Mesenteric fat pad (tissue), 1 donor: ENCODE data around the gene IL1F10. TPM values are rescaled to one million over a fixed set of nuclear protein-coding genes. Genes with fewer than 3 reads are reported as not detected.

ENCODE experiments used
- DNase-seq: peaks from one replicate; pipeline ENCODE4 v3.0.0-alpha.2; 2020; ENCODE audit warnings: low spot score
- long read RNA-seq: library from polyadenylated mRNA; unstranded; transcript quantifications from one replicate; pipeline ENCODE4 v2.0.0, GENCODE V29; 2020
- total RNA-seq: library from RNA; stranded (reverse); fragmentation: NEBNext Ultra II Directional; extraction: Animal tissue kit (Norgen Biotek cat#: 25700); gene quantifications from one replicate; pipeline ENCODE4 v1.2.1, GENCODE V29; 2021
- donor health status: DM: yes; HTN: yes; CAD: no.

The IL1F10 gene
- total RNA-seq, result not detected
- long read RNA-seq, result 0 reads

GRCh38 chr2:113067681-113068080, at the start of gene IL1F10:
Gene IL1F10 (plus strand): TSS chr2:113067970. CDS start chr2:113072739, 4,769 bp downstream.
- DNase-seq, result no peak

- DNase-seq, result no peak
Measured at GRCh38 chr2:113018509-113018908, 49.3 kb upstream of the IL1F10 start.

- no peak for DNase-seq
Measured at GRCh38 chr2:113021312-113021711, 46.5 kb upstream of the IL1F10 start.

GRCh38 chr2:113024764-113025163, 43.0 kb upstream of the IL1F10 start:
- DNase-seq, result no peak

- no peak for DNase-seq
Measured at GRCh38 chr2:113025737-113026136, 42.0 kb upstream of the IL1F10 start.

- DNase-seq, result no peak
Measured at GRCh38 chr2:113027691-113028090, 40.1 kb upstream of the IL1F10 start.

GRCh38 chr2:113028112-113028511, 39.7 kb upstream of the IL1F10 start:
- DNase-seq, result no peak

- DNase-seq, result no peak
Measured at GRCh38 chr2:113032737-113033136, 35.0 kb upstream of the IL1F10 start.

- DNase-seq, result no peak
Measured at GRCh38 chr2:113034016-113034415, 33.8 kb upstream of the IL1F10 start.

GRCh38 chr2:113036763-113037162, 31.0 kb upstream of the IL1F10 start:
- DNase-seq, result no peak

GRCh38 chr2:113038291-113038690, 29.5 kb upstream of the IL1F10 start:
- DNase-seq, result no peak

GRCh38 chr2:113039158-113039557, 28.6 kb upstream of the IL1F10 start:
- no peak for DNase-seq

- no peak for DNase-seq
Measured at GRCh38 chr2:113039719-113040118, 28.1 kb upstream of the IL1F10 start.

- no peak for DNase-seq
Measured at GRCh38 chr2:113041871-113042270, 25.9 kb upstream of the IL1F10 start.

GRCh38 chr2:113046465-113046864, 21.3 kb upstream of the IL1F10 start:
- DNase-seq, result no peak

- DNase-seq, result no peak
Measured at GRCh38 chr2:113050921-113051895, 16.6 kb upstream of the IL1F10 start.

GRCh38 chr2:113052396-113052917, 15.3 kb upstream of the IL1F10 start, which contains the start of gene IL36B:
Gene IL36B (minus strand): TSS chr2:113052867.
- DNase-seq, result no peak

- no peak for DNase-seq
Measured at GRCh38 chr2:113053666-113054065, 14.1 kb upstream of the IL1F10 start.

- DNase-seq, result no peak
Measured at GRCh38 chr2:113054066-113054465, 13.7 kb upstream of the IL1F10 start.

- no peak for DNase-seq
Measured at GRCh38 chr2:113056521-113056920, 11.2 kb upstream of the IL1F10 start.

GRCh38 chr2:113057117-113057516, 10.7 kb upstream of the IL1F10 start:
- no peak for DNase-seq

GRCh38 chr2:113058411-113058994, 9.3 kb upstream of the IL1F10 start:
- no peak for DNase-seq
